Activated CD4-positive, alpha-beta T cell treated with anti-CD3 and anti-CD28 coated beads, Interleukin-2, amount 50 U/mL, for 48 hours (primary cell): ENCODE results near the gene EVX2.

Experiments used
- DNase-seq, 2 experiments: peaks; one replicate each; pipeline ENCODE4 v3.0.0-alpha.2; 2020

Gene EVX2

GRCh38 chr2:176121190-176122051 is 37.7 kb upstream of the EVX2 start:
- no peak for DNase-seq

DNA sequence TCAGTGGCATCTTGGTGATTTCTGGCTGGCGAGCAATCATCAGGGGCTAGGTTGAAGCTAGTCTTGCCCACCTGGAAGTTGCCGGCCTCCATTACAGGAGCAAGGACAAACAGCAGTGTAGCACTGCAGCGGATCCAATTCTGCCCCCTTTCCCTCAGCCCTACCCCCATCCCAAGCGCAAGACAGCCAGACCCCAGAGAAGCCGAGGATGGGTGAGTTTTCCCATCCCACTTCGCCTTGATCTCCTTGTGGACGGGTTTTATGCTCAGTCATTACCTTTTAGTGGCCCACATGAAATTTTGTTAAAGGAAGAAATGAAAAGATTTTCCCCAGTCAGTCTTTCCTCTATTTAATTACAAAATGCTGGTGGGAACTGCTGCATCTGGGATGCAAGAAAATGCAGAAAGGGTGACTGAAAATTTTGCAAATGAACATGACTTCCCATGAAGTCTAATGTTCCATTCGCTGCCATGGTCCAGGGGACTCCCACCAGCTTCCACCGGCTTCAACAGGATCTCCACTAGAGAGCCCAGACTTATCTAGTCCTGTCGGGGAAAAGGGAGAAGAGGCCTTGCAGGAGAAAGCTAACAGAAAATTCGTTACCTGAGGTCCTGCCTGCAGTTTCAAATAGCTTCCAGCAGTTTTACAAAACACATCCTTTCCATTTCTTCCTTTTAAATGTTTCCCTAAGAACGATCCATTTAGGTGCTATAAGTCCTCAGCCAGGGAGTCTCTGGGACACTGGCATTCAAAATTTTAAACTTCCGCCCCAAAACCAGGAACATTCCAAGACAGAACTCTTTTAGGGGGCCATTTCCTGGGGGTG is 36.8 kb upstream of the EVX2 start:
- no peak for DNase-seq

DNA sequence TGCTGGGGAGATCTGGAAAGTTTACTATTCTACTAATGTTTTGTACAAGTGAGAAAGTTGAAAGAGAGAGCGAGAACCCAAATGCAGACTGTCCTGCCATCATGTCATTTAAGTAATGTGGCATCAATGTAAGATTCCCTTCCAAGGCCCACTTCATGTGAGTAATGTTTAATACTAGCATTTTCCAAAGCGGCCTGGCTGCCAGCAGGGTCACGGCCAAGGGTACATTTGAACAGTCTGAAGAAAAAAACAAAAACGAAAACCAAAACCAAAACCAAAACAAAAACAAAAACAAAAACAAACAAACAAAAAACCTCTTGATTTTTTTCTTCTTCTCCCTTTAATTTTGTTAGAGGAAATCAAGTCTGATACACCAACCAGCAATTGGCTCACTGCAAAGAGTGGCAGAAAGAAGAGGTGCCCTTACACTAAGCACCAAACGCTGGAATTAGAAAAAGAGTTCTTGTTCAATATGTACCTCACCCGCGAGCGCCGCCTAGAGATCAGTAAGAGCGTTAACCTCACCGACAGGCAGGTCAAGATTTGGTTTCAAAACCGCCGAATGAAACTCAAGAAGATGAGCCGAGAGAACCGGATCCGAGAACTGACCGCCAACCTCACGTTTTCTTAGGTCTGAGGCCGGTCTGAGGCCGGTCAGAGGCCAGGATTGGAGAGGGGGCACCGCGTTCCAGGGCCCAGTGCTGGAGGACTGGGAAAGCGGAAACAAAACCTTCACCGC is 35.0 kb upstream of the EVX2 start:
- no peak for DNase-seq

GRCh38 chr2:176117823-176118371 is 34.1 kb upstream of the EVX2 start:
- no peak for DNase-seq

GRCh38 chr2:176117162-176117822 is 33.5 kb upstream of the EVX2 start:
- no peak for DNase-seq

- no peak for DNase-seq
Observed at GRCh38 chr2:176115883-176116813, 32.4 kb upstream of the EVX2 start, which contains the start of gene HOXD10. Gene HOXD10, plus strand, starts transcription at chr2:176116778. Its CDS starts 56 bp downstream, at chr2:176116834.

DNA sequence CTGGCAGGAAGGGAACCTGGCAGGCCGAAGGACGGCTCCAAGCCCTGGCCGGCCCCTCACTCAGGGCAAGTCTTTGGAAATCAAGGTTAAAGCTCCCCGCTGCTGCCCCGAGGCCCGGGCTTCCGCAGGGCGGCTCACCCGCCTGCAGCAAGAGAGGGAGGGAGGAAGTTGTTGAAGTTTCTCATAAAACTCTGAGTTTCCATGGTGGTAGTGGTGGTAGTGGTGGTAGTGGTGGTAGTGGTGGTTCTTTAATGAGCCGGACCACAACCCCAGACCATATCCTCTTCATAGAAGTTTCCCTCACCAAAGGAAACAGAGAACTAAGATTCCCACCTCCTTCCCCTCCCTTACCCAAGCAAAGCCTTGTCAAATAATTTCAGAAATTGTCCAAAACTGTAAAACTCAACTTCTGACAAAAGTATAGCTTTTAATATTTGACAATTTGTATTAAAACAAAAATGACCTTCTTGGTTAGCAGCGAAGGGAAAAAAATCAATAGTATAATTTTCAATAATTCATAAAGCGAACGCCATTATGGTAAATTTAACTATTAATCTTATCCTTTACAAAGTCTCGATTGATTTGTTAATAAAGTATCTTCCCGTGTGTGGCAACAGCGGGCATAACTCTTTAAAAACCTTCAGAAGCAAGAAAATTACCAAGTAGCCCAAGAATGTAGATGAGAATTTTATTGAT is 31.3 kb upstream of the EVX2 start:
- no peak for DNase-seq

DNA sequence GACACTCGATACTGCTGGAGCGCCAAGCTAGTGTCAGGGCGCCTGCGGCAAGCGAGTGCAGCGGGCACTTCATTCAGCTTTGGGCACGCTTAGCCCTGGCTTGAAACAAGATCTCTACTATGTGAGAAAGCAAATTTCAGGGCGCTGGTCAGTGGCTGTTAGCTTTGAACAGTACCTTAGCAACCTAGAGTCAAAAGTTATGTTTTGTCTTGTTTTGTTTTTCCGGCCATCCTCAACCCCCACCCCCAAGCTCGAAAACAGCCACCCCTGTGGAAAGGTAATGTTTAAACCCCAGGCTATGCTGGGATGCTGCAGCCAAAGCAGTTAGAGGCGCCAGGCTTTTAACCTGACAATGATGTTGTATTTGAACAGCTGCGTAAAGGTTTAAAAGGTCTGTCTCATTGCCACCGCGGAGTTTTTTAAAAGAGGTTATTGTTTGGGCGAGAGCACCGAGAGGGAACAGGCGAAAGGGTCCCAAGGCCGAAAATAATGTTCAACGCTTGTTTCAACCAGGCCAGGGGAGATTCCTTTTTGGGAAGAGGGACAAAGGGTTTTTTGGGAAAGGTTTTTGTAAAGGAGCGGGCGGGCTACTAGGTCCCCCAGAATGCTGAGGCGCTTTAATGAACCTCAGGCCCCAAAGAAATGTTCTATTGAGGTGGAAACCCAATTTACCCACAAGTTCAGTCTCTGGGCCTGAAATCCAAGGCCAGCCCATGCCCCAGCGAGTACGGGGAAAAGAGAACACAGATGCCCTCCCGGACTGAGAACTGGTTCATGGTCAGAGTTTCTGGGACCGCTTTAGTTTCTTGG is 30.6 kb upstream of the EVX2 start:
- no peak for DNase-seq

GRCh38 chr2:176112375-176113302 is 28.9 kb upstream of the EVX2 start:
- DNase-seq, result no peak

GRCh38 chr2:176111846-176112374 is 28.1 kb upstream of the EVX2 start:
- no peak for DNase-seq

- DNase-seq, result no peak
Observed at GRCh38 chr2:176111309-176111663, 27.5 kb upstream of the EVX2 start.

DNA sequence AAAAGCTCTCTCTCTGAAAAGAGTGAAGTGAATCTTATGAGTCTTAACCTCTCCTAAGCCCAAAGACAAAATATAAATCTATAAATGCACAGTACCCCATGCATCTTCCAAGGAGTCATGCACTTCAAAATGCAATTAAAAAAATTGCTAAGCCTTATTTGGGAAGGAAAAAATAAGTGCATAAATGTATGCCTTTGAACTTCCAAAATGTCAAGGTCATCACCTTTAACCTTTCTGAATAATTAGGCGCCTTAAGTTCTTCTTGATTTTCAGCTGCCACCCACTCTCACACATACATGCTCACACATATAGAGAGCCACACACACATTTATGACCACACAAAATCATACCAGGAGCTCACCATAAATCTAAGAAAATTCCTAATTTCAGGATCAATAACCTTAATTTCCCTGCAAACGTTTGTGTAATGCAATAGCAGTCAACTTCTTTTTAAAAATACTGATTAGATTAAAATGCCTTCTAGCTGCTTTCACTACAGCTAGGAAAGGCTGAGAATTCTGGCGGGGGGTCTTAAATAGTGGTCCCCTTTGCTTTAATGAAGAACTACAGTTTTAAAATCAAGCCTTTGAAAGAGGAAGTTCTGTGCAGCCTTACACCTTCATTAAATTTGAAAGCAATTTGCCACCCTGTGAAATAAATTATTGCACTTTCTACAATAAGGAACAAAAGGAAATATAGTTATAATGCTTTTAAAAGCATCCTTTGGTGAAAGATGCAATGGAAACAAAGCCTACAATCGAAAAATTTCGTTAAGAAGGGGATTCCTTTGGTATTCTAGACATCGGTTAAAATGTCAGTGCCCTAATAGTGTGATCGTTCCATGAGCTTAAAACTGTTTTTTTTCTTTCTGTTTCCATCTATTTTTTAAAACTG is 26.9 kb upstream of the EVX2 start:
- no peak for DNase-seq

DNA sequence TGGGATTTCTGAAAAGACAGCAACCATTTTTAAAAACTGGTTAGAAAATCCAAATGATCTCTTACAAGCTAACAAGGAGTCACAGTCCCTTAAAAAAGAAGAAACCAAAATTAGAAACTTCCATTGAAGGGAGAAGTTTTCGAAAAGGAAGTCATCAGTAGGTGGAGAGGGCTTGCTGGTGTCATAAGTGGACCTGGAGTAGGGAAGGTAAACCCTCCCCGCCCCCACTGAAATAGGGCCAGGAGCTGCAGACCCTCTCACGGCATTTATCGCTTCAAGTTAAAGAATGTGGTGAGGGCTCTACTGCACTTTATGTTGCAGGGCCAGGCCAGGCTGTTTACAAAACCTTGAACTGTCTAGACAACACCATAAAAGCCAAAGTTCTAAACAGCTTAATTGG is 26.2 kb upstream of the EVX2 start:
- no peak for DNase-seq

GRCh38 chr2:176109192-176109901 is 25.6 kb upstream of the EVX2 start:
- no peak for DNase-seq

GRCh38 chr2:176107731-176108181 is 24.0 kb upstream of the EVX2 start:
- no peak for DNase-seq
